HCT116 (cell line): ENCODE measurements around the gene ABCB8. TPM values are rescaled to one million over a fixed set of nuclear protein-coding genes. Genes with fewer than 3 reads are reported as not detected.

ENCODE experiments used
- ATAC-seq: fragments of 200-7000 bp; cut with Tn5 transposase; 2 replicates; pipeline ENCODE4 v1.9.1; 2020; ENCODE audit warnings: mild to moderate bottlenecking, moderate library complexity
- BruUV-seq: library from RNA; stranded (reverse); fragments of 400-500 nt; replicated peaks from 2 replicates; lab custom pipeline; 2021; lab: Mats Ljungman, UMichigan
- CTCF ChIA-PET: fragments of 300-600 bp; sonication (Branson Sonifier 250); formaldehyde crosslinking; loops from one replicate; lab custom pipeline; 2021; ENCODE audit warnings: antibody characterized with exemption; lab: Charles Lee
- POLR2A ChIA-PET: fragments of 300-600, 350-600 bp; sonication (Branson Sonifier 250); formaldehyde crosslinking; loops from one replicate; lab custom pipeline; 2021; ENCODE audit warnings: antibody characterized with exemption; lab: Charles Lee
- RAD21 ChIA-PET, 2 experiments: fragments of 300-600 bp; sonication (Branson Sonifier 250); formaldehyde crosslinking; loops; one replicate each; lab custom pipeline; 2023; ENCODE audit warnings: low total read pairs in 2 of 2; ENCODE audit not compliant: uncharacterized antibody in 2 of 2, unreplicated experiment in 2 of 2, low non-redundant PET in 1 of 2; lab: Charles Lee
- DNase-seq: peaks from one replicate; pipeline ENCODE4 v3.0.0-alpha.2; 2010; ENCODE audit warnings: low read depth, low spot score
- H2AFZ ChIP-seq: fragments of 200-600 bp; shearing (Covaris generic), sonication (generic); 2 replicates; pipeline ENCODE4 v1.6.1; 2017; ENCODE audit warnings: low read depth, mixed run types, mixed read lengths, antibody characterized with exemption, low read length; ENCODE audit not compliant: poor library complexity, severe bottlenecking
- H3K27ac ChIP-seq: 2 replicates; pipeline ENCODE4 v1.5.1; 2012; ENCODE audit warnings: low read depth, low read length
- H3K27me3 ChIP-seq: fragments of 200-600 bp; sonication (generic); 2 replicates; pipeline ENCODE4 v1.6.1; 2016; ENCODE audit warnings: mixed run types, low read length, mixed read lengths; ENCODE audit not compliant: insufficient read depth
- H3K36me3 ChIP-seq, 2 experiments: fragments of 200-500 bp in 1 of 2; fragments of 200-600 bp in 1 of 2; sonication (Bioruptor generic) in 1 of 2; sonication (generic) in 1 of 2; 2 replicates each; pipeline versions ENCODE4 v1.5.1 to v1.6.1; 2014 to 2016; ENCODE audit warnings: low read length in 2 of 2, inconsistent platforms in 1 of 2, mixed read lengths in 1 of 2, mixed run types in 1 of 2; ENCODE audit not compliant: insufficient read depth in 2 of 2, control insufficient read depth in 1 of 2
- H3K4me1 ChIP-seq, 2 experiments: fragments of 200-600 bp in 1 of 2; sonication (generic) in 1 of 2; 2 replicates each; pipeline versions ENCODE4 v1.5.1 to v1.6.1; 2012 to 2017; ENCODE audit warnings: low read length in 2 of 2, inconsistent platforms in 1 of 2, mild to moderate bottlenecking in 1 of 2, mixed read lengths in 1 of 2, mixed run types in 1 of 2, moderate library complexity in 1 of 2; ENCODE audit not compliant: insufficient read depth in 2 of 2, control insufficient read depth in 1 of 2
- H3K4me2 ChIP-seq: fragments of 200-600 bp; sonication (generic); 2 replicates; pipeline ENCODE4 v1.6.1; 2017; ENCODE audit warnings: mixed run types, low read length, mixed read lengths
- H3K4me3 ChIP-seq, 2 experiments: fragments of 200-600 bp in 1 of 2; sonication (generic) in 1 of 2; replicated peaks in 1 of 2; 2 replicates each; pipeline ENCODE4 v1.5.1; 2011 to 2016; ENCODE audit warnings: low read length in 2 of 2, control low read depth in 1 of 2, low read depth in 1 of 2, mild to moderate bottlenecking in 1 of 2, mixed read lengths in 1 of 2, mixed run types in 1 of 2
- H3K79me2 ChIP-seq: fragments of 200-600 bp; sonication (generic); 2 replicates; pipeline ENCODE4 v1.6.1; 2017; ENCODE audit warnings: mild to moderate bottlenecking, mixed run types, low read length, moderate library complexity, mixed read lengths; ENCODE audit not compliant: insufficient read depth
- H3K9ac ChIP-seq: fragments of 200-600 bp; sonication (generic); 2 replicates; pipeline ENCODE4 v1.6.1; 2016; ENCODE audit warnings: low read length, mixed read lengths
- H3K9me2 ChIP-seq: fragments of 200-600 bp; sonication (generic), shearing (Covaris generic); 2 replicates; pipeline ENCODE4 v1.6.1; 2017; ENCODE audit warnings: mixed run types, mild to moderate bottlenecking, moderate library complexity; ENCODE audit not compliant: insufficient read depth
- H3K9me3 ChIP-seq, 2 experiments: fragments of 200-500 bp in 1 of 2; fragments of 200-600 bp in 1 of 2; sonication (Bioruptor generic) in 1 of 2; sonication (generic) in 1 of 2; 2 replicates each; pipeline ENCODE4 v1.6.1; 2014 to 2017; ENCODE audit warnings: low read length in 2 of 2, mixed read lengths in 2 of 2, inconsistent platforms in 1 of 2, low read depth in 1 of 2, mild to moderate bottlenecking in 1 of 2, mixed run types in 1 of 2, moderate library complexity in 1 of 2; ENCODE audit not compliant: control insufficient read depth in 1 of 2, insufficient read depth in 1 of 2
- H4K20me1 ChIP-seq: fragments of 200-600 bp; sonication (generic), shearing (Covaris generic); 2 replicates; pipeline ENCODE4 v1.6.1; 2017; ENCODE audit warnings: mixed run types, mild to moderate bottlenecking, moderate library complexity; ENCODE audit not compliant: insufficient read depth
- CBX3 ChIP-seq: IDR thresholded peaks from 2 replicates; pipeline ENCODE4 v1.6.1; 2012; ENCODE audit warnings: low read depth
- CEBPB ChIP-seq: IDR thresholded peaks from 2 replicates; pipeline ENCODE4 v1.6.1; 2012; ENCODE audit warnings: low read depth
- EGR1 ChIP-seq: IDR thresholded peaks from 2 replicates; pipeline ENCODE4 v1.6.1; 2012; ENCODE audit warnings: low read depth
- ELF1 ChIP-seq: IDR thresholded peaks from 2 replicates; pipeline ENCODE4 v1.6.1; 2012; ENCODE audit warnings: low read depth, borderline replicate concordance
- EZH2 ChIP-seq: fragments of 200-600 bp; sonication (generic); IDR thresholded peaks from 2 replicates; pipeline ENCODE4 v1.6.1; 2017; ENCODE audit warnings: antibody characterized with exemption, mixed run types
- EZH2phosphoT487 ChIP-seq: fragments of 200-600 bp; IDR thresholded peaks from 2 replicates; pipeline ENCODE4 v1.6.1; 2018; ENCODE audit warnings: antibody characterized with exemption, borderline replicate concordance
- FOSL1 ChIP-seq: IDR thresholded peaks from 2 replicates; pipeline ENCODE4 v1.6.1; 2012; ENCODE audit warnings: low read depth
- JUND ChIP-seq: IDR thresholded peaks from 2 replicates; pipeline ENCODE4 v1.6.1; 2012
- POLR2AphosphoS5 ChIP-seq: IDR thresholded peaks from 2 replicates; pipeline ENCODE4 v1.6.1; 2011; ENCODE audit warnings: mild to moderate bottlenecking, low read depth, low read length, moderate library complexity
- RAD21 ChIP-seq: IDR thresholded peaks from 2 replicates; pipeline ENCODE4 v1.6.1; 2012; ENCODE audit warnings: low read depth, mild to moderate bottlenecking
- REST ChIP-seq: IDR thresholded peaks from 2 replicates; pipeline ENCODE4 v1.6.1; 2012; ENCODE audit warnings: low read depth
- SP1 ChIP-seq: IDR thresholded peaks from 2 replicates; pipeline ENCODE4 v1.6.1; 2012; ENCODE audit warnings: low read depth
- SRF ChIP-seq: IDR thresholded peaks from 2 replicates; pipeline ENCODE4 v1.6.1; 2012; ENCODE audit warnings: low read depth
- YY1 ChIP-seq: IDR thresholded peaks from 2 replicates; pipeline ENCODE4 v1.6.1; 2011; ENCODE audit warnings: low read length, low read depth, moderate library complexity, mild to moderate bottlenecking; ENCODE audit not compliant: insufficient replicate concordance; ENCODE audit errors: extremely low read depth
- ZFX ChIP-seq: fragments of 450-650 bp; IDR thresholded peaks from 2 replicates; pipeline ENCODE4 v1.6.1; 2017
- ZNF274 ChIP-seq: fragments of 200-500 bp; sonication (Bioruptor generic); IDR thresholded peaks from 2 replicates; pipeline ENCODE4 v1.6.1; 2014; ENCODE audit warnings: mild to moderate bottlenecking, low read depth, low read length, inconsistent platforms
- intact Hi-C: fragments of 100-400 bp; cut with micrococcal nuclease; formaldehyde crosslinking; loops from 2 replicates; pipeline ENCODE4 v1.10.0; 2022
- total RNA-seq: library from RNA; stranded (reverse); gene quantifications from one replicate; pipeline ENCODE4 v1.2.1, GENCODE V29; 2021; ENCODE audit not compliant: unreplicated experiment
- TF ChIP-seq, protein P1 (sequence below): IDR thresholded peaks from 2 replicates; pipeline ENCODE4 v1.6.1; 2012
- TF ChIP-seq, protein P2 (sequence below): IDR thresholded peaks from 2 replicates; pipeline ENCODE4 v1.6.1; 2012
- TF ChIP-seq, protein P3 (sequence below): IDR thresholded peaks from 2 replicates; pipeline ENCODE4 v1.6.1; 2011; ENCODE audit warnings: mild to moderate bottlenecking, low read length, moderate library complexity; ENCODE audit not compliant: insufficient replicate concordance; ENCODE audit errors: extremely low read depth

Gene ABCB8
- total RNA-seq, 1 experiment from 2014 or later, result 55.2 TPM

DNA sequence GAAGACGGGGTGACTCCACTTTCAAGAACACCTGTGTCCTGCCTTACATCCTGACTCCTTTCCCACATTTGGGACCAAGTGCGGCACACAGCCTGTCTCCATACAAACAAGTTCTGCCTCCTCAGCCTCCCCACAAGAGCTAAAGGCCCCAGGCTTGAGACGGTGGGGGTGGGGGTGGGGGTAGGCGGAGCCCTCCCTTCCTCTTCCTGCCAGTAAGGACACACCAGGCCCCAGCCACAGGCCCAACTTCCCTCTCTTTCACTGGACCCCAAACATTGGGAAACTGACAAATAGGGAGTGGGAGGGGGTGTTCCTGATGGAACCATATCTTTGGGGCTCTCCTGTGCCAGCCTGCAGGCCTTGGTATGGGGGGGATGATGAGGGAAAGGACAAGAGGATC lies 24.8 kb downstream of the ABCB8 start:
- H3K27ac ChIP-seq, result no peak overlapping the region
- peaks cover 5 to 8% of the 10 kb centered on the region in 2 experiments; a peak in 3 of 4 replicates for H3K4me1 ChIP-seq
- H3K79me2 ChIP-seq, result no peaks in the 10 kb centered on the region
- no peak overlapping the region for H2AFZ ChIP-seq
- ChIA-PET RAD21 (no interaction called here), CTCF (no interaction called here), POLR2A (no interaction called here)
- BruUV-seq, result no TSS peak
- DNase-seq (no peak), ATAC-seq (no peak)
- no peaks in the 10 kb centered on the region for H3K9me2 ChIP-seq
- H3K4me3 ChIP-seq, result no peak overlapping the region
- H3K4me2 ChIP-seq, result no peak overlapping the region
- H3K9ac ChIP-seq, result no peak overlapping the region
- no peaks in the 10 kb centered on the region for H3K9me3 ChIP-seq
- no peaks in the 10 kb centered on the region for H4K20me1 ChIP-seq
- no peaks in the 10 kb centered on the region for H3K27me3 ChIP-seq
- no peaks in the 10 kb centered on the region for H3K36me3 ChIP-seq
- no peak for TF ChIP-seq ZNF274
- TF ChIP-seq YY1, result no peak
- no peak for TF ChIP-seq POLR2AphosphoS5
- no peak for TF ChIP-seq ZFX
- no peak for TF ChIP-seq REST
- TF ChIP-seq, protein P1, sequence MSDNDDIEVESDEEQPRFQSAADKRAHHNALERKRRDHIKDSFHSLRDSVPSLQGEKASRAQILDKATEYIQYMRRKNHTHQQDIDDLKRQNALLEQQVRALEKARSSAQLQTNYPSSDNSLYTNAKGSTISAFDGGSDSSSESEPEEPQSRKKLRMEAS, result no peak
- no peak for TF ChIP-seq SP1
- no peak for TF ChIP-seq ELF1
- no peak for TF ChIP-seq EZH2phosphoT487
- TF ChIP-seq SRF, result no peak
- no peak for TF ChIP-seq CBX3
- no peak for TF ChIP-seq JUND
- TF ChIP-seq RAD21, result no peak
- no peak for TF ChIP-seq FOSL1
- TF ChIP-seq CEBPB, result no peak
- no peak for TF ChIP-seq EGR1
- TF ChIP-seq, protein P2, sequence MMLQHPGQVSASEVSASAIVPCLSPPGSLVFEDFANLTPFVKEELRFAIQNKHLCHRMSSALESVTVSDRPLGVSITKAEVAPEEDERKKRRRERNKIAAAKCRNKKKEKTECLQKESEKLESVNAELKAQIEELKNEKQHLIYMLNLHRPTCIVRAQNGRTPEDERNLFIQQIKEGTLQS, result no peak
- no peak for TF ChIP-seq EZH2
- TF ChIP-seq, protein P3, sequence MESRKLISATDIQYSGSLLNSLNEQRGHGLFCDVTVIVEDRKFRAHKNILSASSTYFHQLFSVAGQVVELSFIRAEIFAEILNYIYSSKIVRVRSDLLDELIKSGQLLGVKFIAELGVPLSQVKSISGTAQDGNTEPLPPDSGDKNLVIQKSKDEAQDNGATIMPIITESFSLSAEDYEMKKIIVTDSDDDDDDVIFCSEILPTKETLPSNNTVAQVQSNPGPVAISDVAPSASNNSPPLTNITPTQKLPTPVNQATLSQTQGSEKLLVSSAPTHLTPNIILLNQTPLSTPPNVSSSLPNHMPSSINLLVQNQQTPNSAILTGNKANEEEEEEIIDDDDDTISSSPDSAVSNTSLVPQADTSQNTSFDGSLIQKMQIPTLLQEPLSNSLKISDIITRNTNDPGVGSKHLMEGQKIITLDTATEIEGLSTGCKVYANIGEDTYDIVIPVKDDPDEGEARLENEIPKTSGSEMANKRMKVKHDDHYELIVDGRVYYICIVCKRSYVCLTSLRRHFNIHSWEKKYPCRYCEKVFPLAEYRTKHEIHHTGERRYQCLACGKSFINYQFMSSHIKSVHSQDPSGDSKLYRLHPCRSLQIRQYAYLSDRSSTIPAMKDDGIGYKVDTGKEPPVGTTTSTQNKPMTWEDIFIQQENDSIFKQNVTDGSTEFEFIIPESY, result no peak
- intact Hi-C loops, result no loop called here
